HEK293 (cell line): ENCODE data around the gene SH3BGRL3.

Source experiments
- AEBP2 ChIP-seq: fragments of 450-650 bp; formaldehyde crosslinking; IDR thresholded peaks from 2 replicates; pipeline ENCODE4 v1.5.1; 2016; ENCODE audit warnings: missing biosample characterization, missing genetic modification characterization, borderline replicate concordance
- INSM2 ChIP-seq: fragments of 450-650 bp; formaldehyde crosslinking; IDR thresholded peaks from 2 replicates; pipeline ENCODE4 v1.5.1; 2016; ENCODE audit warnings: missing biosample characterization, missing genetic modification characterization
- KLF9 ChIP-seq: fragments of 450-650 bp; formaldehyde crosslinking; IDR thresholded peaks from 2 replicates; pipeline ENCODE4 v1.5.1; 2016; ENCODE audit warnings: missing biosample characterization, missing genetic modification characterization, low read depth
- MEIS1 ChIP-seq: sonication (generic); formaldehyde crosslinking; IDR thresholded peaks from 2 replicates; pipeline ENCODE4 v1.8.1; 2022; ENCODE audit warnings: missing genetic modification reagents, mild to moderate bottlenecking, borderline replicate concordance
- OSR2 ChIP-seq: fragments of 450-650 bp; formaldehyde crosslinking; IDR thresholded peaks from 2 replicates; pipeline ENCODE4 v1.5.1; 2016; ENCODE audit warnings: missing biosample characterization, missing genetic modification characterization
- RBAK ChIP-seq: fragments of 450-650 bp; formaldehyde crosslinking; IDR thresholded peaks from 2 replicates; pipeline ENCODE4 v1.5.1; 2016; ENCODE audit warnings: missing biosample characterization, missing genetic modification characterization
- TRIM28 ChIP-seq: IDR thresholded peaks from 2 replicates; pipeline ENCODE4 v1.6.1; 2011; ENCODE audit warnings: low read length, control low read depth, borderline replicate concordance
- ZBTB21 ChIP-seq: fragments of 450-650 bp; formaldehyde crosslinking; IDR thresholded peaks from 2 replicates; pipeline ENCODE4 v1.5.1; 2017; ENCODE audit warnings: missing biosample characterization, missing genetic modification characterization
- ZBTB26 ChIP-seq: fragments of 450-650 bp; formaldehyde crosslinking; optimal IDR thresholded peaks from 2 replicates; pipeline ENCODE3; 2016; ENCODE audit warnings: missing biosample characterization, mild to moderate bottlenecking, missing genetic modification characterization
- ZBTB7A ChIP-seq: fragments of 450-650 bp; formaldehyde crosslinking; IDR thresholded peaks from 2 replicates; pipeline ENCODE4 v1.5.1; 2016; ENCODE audit warnings: low read depth, missing biosample characterization, missing genetic modification characterization
- ZFP37 ChIP-seq: fragments of 450-650 bp; formaldehyde crosslinking; IDR thresholded peaks from 2 replicates; pipeline ENCODE4 v1.5.1; 2016; ENCODE audit warnings: missing biosample characterization, missing genetic modification characterization
- ZNF132 ChIP-seq: fragments of 450-650 bp; formaldehyde crosslinking; IDR thresholded peaks from 2 replicates; pipeline ENCODE4 v1.5.1; 2017; ENCODE audit warnings: missing biosample characterization, missing genetic modification characterization, borderline replicate concordance
- ZNF19 ChIP-seq: fragments of 450-650 bp; formaldehyde crosslinking; IDR thresholded peaks from 2 replicates; pipeline ENCODE4; 2016; ENCODE audit warnings: missing biosample characterization, missing genetic modification characterization, low read depth
- ZNF202 ChIP-seq: fragments of 450-650 bp; formaldehyde crosslinking; IDR thresholded peaks from 2 replicates; pipeline ENCODE4 v1.5.1; 2016; ENCODE audit warnings: missing biosample characterization, missing genetic modification characterization, borderline replicate concordance
- ZNF223 ChIP-seq: fragments of 450-650 bp; formaldehyde crosslinking; IDR thresholded peaks from 2 replicates; pipeline ENCODE4 v1.5.1; 2016; ENCODE audit warnings: missing biosample characterization, missing genetic modification characterization
- ZNF239 ChIP-seq: fragments of 450-650 bp; formaldehyde crosslinking; IDR thresholded peaks from 2 replicates; pipeline ENCODE4 v1.5.1; 2016; ENCODE audit warnings: missing biosample characterization, missing genetic modification characterization
- ZNF274 ChIP-seq, 2 experiments: fragments of 200-500 bp in 1 of 2; fragments of 450-650 bp in 1 of 2; sonication (Bioruptor generic) in 1 of 2; formaldehyde crosslinking in 1 of 2; IDR thresholded peaks; 2 replicates each; pipeline versions ENCODE4 v1.5.1 to v1.6.1; 2014 to 2016; ENCODE audit warnings: borderline replicate concordance in 1 of 2, inconsistent platforms in 1 of 2, low read length in 1 of 2, missing biosample characterization in 1 of 2, missing genetic modification characterization in 1 of 2
- ZNF366 ChIP-seq: fragments of 450-650 bp; formaldehyde crosslinking; conservative IDR thresholded peaks from 2 replicates; pipeline ENCODE4 v1.5.1; 2016; ENCODE audit warnings: missing biosample characterization, missing genetic modification characterization
- ZNF530 ChIP-seq: fragments of 450-650 bp; formaldehyde crosslinking; IDR thresholded peaks from 2 replicates; pipeline ENCODE4 v1.5.1; 2016; ENCODE audit warnings: low read depth, missing biosample characterization, missing genetic modification characterization
- ZNF555 ChIP-seq: fragments of 450-650 bp; formaldehyde crosslinking; conservative IDR thresholded peaks from 2 replicates; pipeline ENCODE4 v1.5.1; 2017; ENCODE audit warnings: missing biosample characterization, mild to moderate bottlenecking, missing genetic modification characterization, inconsistent platforms
- ZNF621 ChIP-seq: fragments of 450-650 bp; formaldehyde crosslinking; IDR thresholded peaks from 2 replicates; pipeline ENCODE4 v1.5.1; 2017; ENCODE audit warnings: missing biosample characterization, missing genetic modification characterization
- ZNF837 ChIP-seq: fragments of 450-650 bp; formaldehyde crosslinking; IDR thresholded peaks from 2 replicates; pipeline ENCODE4 v1.5.1; 2016; ENCODE audit warnings: missing biosample characterization, missing genetic modification characterization
- ZSCAN30 ChIP-seq: fragments of 450-650 bp; IDR thresholded peaks from 2 replicates; pipeline ENCODE4 v1.5.1; 2018; ENCODE audit warnings: missing biosample characterization, mild to moderate bottlenecking, missing genetic modification characterization, moderate library complexity
- ZXDB ChIP-seq: fragments of 450-650 bp; formaldehyde crosslinking; IDR thresholded peaks from 2 replicates; pipeline ENCODE4 v1.5.1; 2016; ENCODE audit warnings: missing biosample characterization, missing genetic modification characterization
- TF ChIP-seq, protein P1 (sequence below): fragments of 450-650 bp; formaldehyde crosslinking; IDR thresholded peaks from 2 replicates; pipeline ENCODE4 v1.5.1; 2016; ENCODE audit warnings: missing biosample characterization, missing genetic modification characterization, borderline replicate concordance
- TF ChIP-seq, protein P2 (sequence below): fragments of 450-650 bp; formaldehyde crosslinking; IDR thresholded peaks from 2 replicates; pipeline ENCODE4 v1.5.1; 2016; ENCODE audit warnings: missing biosample characterization, missing genetic modification characterization

Gene SH3BGRL3

DNA sequence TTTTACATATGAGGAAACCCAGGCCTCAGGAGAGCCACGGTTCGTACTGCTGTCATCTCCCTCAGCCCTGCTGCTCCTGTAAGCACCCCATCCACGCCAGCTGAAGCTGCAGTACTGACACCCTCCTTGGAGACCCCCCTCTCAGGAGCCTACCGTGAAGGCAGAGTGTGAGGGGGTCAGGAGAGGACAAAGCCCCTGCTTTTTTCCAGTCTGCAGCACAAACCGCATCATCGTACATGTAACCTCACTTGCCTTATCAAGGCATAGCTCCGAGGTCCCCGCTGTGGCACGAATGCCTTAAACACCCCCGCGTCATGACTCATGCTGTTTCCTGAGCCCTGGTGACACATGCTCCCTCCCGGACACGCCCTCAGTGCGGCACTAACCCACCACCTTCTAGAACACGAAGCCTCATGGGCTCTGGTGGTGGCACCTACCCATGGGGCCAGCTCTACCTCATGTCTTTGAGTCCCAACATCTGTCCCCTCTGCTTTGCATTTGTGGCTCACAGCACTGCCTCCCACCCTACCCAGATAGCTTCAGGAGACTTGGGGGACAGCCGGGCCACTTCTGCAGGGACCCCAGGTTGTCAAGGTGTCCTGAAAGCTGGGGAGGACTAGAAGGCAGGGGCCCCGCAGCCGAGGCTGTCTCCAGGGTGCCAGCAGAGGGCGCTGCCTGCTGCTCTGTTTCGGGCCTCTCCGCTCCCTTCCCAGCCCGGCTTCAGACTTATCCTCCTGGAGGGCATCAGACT, 4.9 kb downstream of the SH3BGRL3 start (continued):
- TF ChIP-seq, protein P1, sequence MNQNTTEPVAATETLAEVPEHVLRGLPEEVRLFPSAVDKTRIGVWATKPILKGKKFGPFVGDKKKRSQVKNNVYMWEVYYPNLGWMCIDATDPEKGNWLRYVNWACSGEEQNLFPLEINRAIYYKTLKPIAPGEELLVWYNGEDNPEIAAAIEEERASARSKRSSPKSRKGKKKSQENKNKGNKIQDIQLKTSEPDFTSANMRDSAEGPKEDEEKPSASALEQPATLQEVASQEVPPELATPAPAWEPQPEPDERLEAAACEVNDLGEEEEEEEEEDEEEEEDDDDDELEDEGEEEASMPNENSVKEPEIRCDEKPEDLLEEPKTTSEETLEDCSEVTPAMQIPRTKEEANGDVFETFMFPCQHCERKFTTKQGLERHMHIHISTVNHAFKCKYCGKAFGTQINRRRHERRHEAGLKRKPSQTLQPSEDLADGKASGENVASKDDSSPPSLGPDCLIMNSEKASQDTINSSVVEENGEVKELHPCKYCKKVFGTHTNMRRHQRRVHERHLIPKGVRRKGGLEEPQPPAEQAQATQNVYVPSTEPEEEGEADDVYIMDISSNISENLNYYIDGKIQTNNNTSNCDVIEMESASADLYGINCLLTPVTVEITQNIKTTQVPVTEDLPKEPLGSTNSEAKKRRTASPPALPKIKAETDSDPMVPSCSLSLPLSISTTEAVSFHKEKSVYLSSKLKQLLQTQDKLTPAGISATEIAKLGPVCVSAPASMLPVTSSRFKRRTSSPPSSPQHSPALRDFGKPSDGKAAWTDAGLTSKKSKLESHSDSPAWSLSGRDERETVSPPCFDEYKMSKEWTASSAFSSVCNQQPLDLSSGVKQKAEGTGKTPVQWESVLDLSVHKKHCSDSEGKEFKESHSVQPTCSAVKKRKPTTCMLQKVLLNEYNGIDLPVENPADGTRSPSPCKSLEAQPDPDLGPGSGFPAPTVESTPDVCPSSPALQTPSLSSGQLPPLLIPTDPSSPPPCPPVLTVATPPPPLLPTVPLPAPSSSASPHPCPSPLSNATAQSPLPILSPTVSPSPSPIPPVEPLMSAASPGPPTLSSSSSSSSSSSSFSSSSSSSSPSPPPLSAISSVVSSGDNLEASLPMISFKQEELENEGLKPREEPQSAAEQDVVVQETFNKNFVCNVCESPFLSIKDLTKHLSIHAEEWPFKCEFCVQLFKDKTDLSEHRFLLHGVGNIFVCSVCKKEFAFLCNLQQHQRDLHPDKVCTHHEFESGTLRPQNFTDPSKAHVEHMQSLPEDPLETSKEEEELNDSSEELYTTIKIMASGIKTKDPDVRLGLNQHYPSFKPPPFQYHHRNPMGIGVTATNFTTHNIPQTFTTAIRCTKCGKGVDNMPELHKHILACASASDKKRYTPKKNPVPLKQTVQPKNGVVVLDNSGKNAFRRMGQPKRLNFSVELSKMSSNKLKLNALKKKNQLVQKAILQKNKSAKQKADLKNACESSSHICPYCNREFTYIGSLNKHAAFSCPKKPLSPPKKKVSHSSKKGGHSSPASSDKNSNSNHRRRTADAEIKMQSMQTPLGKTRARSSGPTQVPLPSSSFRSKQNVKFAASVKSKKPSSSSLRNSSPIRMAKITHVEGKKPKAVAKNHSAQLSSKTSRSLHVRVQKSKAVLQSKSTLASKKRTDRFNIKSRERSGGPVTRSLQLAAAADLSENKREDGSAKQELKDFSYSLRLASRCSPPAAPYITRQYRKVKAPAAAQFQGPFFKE (tag by site-specific recombination), result no peak
- TF ChIP-seq AEBP2 (tag by site-specific recombination) (no peak), ZXDB (tag by site-specific recombination) (peak; percentile 75), TRIM28 (no peak), ZNF19 (tag by site-specific recombination) (no peak), INSM2 (peak; percentile 66), ZFP37 (peak; percentile 79), MEIS1 (no peak), RBAK (tag by site-specific recombination) (no peak), ZNF530 (tag by site-specific recombination) (no peak), ZNF132 (tag by site-specific recombination) (no peak), KLF9 (tag by site-specific recombination) (peak; percentile 93), ZBTB21 (tag by site-specific recombination) (no peak), ZNF202 (tag by site-specific recombination) (no peak), ZNF621 (no peak), ZNF366 (tag by site-specific recombination) (0 out of 2 replicates have a peak, but pooled peaks have one; percentile 43), ZNF837 (no peak), OSR2 (tag by site-specific recombination) (no peak), ZNF239 (no peak), ZNF223 (tag by site-specific recombination) (no peak), ZSCAN30 (tag by site-specific recombination) (peak; percentile 52; the same call in 1 of the 2 replicates), ZNF274 (IDR thresholded peaks at IDR 0.05; ENCODE audit: low read length) (no peak), ZNF274 (tag by site-specific recombination; IDR thresholded peaks at IDR 0.05; ENCODE audit: borderline replicate concordance) (no peak), ZBTB26 (tag by site-specific recombination) (peak; percentile 38), ZBTB7A (tag by site-specific recombination) (no peak; the same call in 1 of the 2 replicates), ZNF555 (no peak)
- TF ChIP-seq, protein P2, sequence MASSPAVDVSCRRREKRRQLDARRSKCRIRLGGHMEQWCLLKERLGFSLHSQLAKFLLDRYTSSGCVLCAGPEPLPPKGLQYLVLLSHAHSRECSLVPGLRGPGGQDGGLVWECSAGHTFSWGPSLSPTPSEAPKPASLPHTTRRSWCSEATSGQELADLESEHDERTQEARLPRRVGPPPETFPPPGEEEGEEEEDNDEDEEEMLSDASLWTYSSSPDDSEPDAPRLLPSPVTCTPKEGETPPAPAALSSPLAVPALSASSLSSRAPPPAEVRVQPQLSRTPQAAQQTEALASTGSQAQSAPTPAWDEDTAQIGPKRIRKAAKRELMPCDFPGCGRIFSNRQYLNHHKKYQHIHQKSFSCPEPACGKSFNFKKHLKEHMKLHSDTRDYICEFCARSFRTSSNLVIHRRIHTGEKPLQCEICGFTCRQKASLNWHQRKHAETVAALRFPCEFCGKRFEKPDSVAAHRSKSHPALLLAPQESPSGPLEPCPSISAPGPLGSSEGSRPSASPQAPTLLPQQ, result peak; percentile 89
